GM23248 (cell line): Measurements from ENCODE around the gene DAB1.

Experiments used
- EZH2 ChIP-seq: fragments of 200-600 bp; sonication (generic); IDR thresholded peaks from 2 replicates; pipeline ENCODE4 v1.6.1; 2018; ENCODE audit warnings: antibody characterized with exemption, mild to moderate bottlenecking; ENCODE audit not compliant: insufficient read depth, poor library complexity, severe bottlenecking
- EZH2phosphoT487 ChIP-seq: fragments of 200-600 bp; sonication (generic); IDR thresholded peaks from 2 replicates; pipeline ENCODE4 v1.6.1; 2018; ENCODE audit warnings: antibody characterized with exemption, moderate library complexity, mild to moderate bottlenecking, low read depth; ENCODE audit not compliant: insufficient read depth

DNA sequence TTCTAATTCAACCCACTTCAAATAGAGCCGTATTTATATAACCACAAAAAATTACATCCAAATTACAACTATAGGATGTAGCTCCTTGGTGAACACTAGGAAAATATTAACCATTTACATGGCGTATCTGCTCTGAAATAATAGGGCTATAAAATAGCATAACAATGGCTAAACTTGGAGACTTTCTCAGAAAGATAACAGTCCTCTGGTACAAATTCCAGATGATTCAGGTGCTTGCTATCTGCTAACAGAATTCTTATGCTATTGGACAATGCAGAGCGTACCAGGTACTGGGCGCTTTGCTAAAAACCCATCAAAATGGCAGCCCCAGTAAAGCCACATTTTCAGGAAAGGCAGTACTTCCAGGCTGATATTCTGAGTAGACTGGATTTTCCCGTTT, 248.4 kb downstream of the DAB1 start:
- TF ChIP-seq EZH2 (no peak), EZH2phosphoT487 (no peak)
